IMR-90 (cell line): ENCODE data around the gene CCDC69. TPM values are rescaled to one million over a fixed set of nuclear protein-coding genes. Genes with fewer than 3 reads are reported as not detected.

Source experiments
- ATAC-seq: fragments of 200-7000 bp; cut with Tn5 transposase; 2 replicates; pipeline ENCODE4 v1.9.1; 2020; ENCODE audit warnings: low read depth, mild to moderate bottlenecking, moderate library complexity
- BruUV-seq: library from RNA; stranded (reverse); fragments of 400-500 nt; replicated peaks from 2 replicates; lab custom pipeline; 2021; lab: Mats Ljungman, UMichigan
- CTCF ChIA-PET: fragments of 300-600 bp; formaldehyde crosslinking; extraction: SDS; loops from one replicate; lab custom pipeline; 2021; ENCODE audit warnings: antibody characterized with exemption; lab: Yijun Ruan, JAX
- POLR2A ChIA-PET: fragments of 300-600 bp; sonication (Branson Sonifier 250); formaldehyde crosslinking; loops from one replicate; lab custom pipeline; 2022; ENCODE audit warnings: antibody characterized with exemption; ENCODE audit not compliant: unreplicated experiment; lab: Charles Lee
- DNase-seq: peaks from one replicate; pipeline ENCODE4 v3.0.0; 2013
- H2AFZ ChIP-seq: replicated peaks from 2 replicates; pipeline ENCODE3; 2013; ENCODE audit warnings: low read length, mild to moderate bottlenecking; ENCODE audit not compliant: poor library complexity
- H2AK5ac ChIP-seq: 2 replicates; pipeline ENCODE4 v1.6.1; 2013; ENCODE audit warnings: low read depth, low read length, inconsistent platforms
- H2AK9ac ChIP-seq: replicated peaks from 2 replicates; pipeline ENCODE3; 2013; ENCODE audit warnings: mild to moderate bottlenecking, low read depth, low read length, moderate library complexity; ENCODE audit not compliant: poor library complexity
- H2BK120ac ChIP-seq: 2 replicates; pipeline ENCODE4 v1.6.1; 2013; ENCODE audit warnings: low read depth, low read length, inconsistent platforms
- H2BK15ac ChIP-seq: 3 replicates; pipeline ENCODE4 v1.6.1; 2013; ENCODE audit warnings: low read depth, low read length, inconsistent platforms
- H2BK20ac ChIP-seq: 2 replicates; pipeline ENCODE4 v1.6.1; 2013; ENCODE audit warnings: low read depth, mild to moderate bottlenecking, inconsistent platforms, low read length, moderate library complexity
- H2BK5ac ChIP-seq: 2 replicates; pipeline ENCODE4 v1.6.1; 2013; ENCODE audit warnings: mild to moderate bottlenecking, low read depth, low read length, inconsistent platforms; ENCODE audit not compliant: poor library complexity, severe bottlenecking
- H3K14ac ChIP-seq: replicated peaks from 2 replicates; pipeline ENCODE4 v1.6.1; 2013; ENCODE audit warnings: low read depth, low read length, inconsistent platforms
- H3K18ac ChIP-seq: 2 replicates; pipeline ENCODE4 v1.6.1; 2013; ENCODE audit warnings: low read depth, low read length, control low read depth
- H3K23ac ChIP-seq: 2 replicates; pipeline ENCODE4 v1.6.1; 2013; ENCODE audit warnings: low read depth, low read length, inconsistent platforms
- H3K27ac ChIP-seq: 2 replicates; pipeline ENCODE4 v1.5.1; 2013; ENCODE audit warnings: mild to moderate bottlenecking, control low read depth, low read length; ENCODE audit not compliant: insufficient read depth
- H3K27me3 ChIP-seq: 2 replicates; pipeline ENCODE4 v1.6.1; 2013; ENCODE audit warnings: low read length; ENCODE audit not compliant: control insufficient read depth, insufficient read depth
- H3K36me3 ChIP-seq: 2 replicates; pipeline ENCODE4 v1.6.1; 2013; ENCODE audit warnings: low read length, mixed read lengths; ENCODE audit not compliant: control insufficient read depth, insufficient read depth
- H3K4ac ChIP-seq: 2 replicates; pipeline ENCODE4 v1.6.1; 2013; ENCODE audit warnings: low read depth, low read length, inconsistent platforms
- H3K4me1 ChIP-seq: 2 replicates; pipeline ENCODE4 v1.6.1; 2013; ENCODE audit warnings: low read length, mixed read lengths; ENCODE audit not compliant: control insufficient read depth, insufficient read depth
- H3K4me2 ChIP-seq: 2 replicates; pipeline ENCODE4 v1.6.1; 2013; ENCODE audit warnings: low read depth, mild to moderate bottlenecking, control low read depth, low read length, moderate library complexity
- H3K4me3 ChIP-seq: 2 replicates; pipeline ENCODE4 v1.5.1; 2013; ENCODE audit warnings: low read depth, mild to moderate bottlenecking, control low read depth, low read length, moderate library complexity; ENCODE audit not compliant: insufficient read depth
- H3K56ac ChIP-seq: 2 replicates; pipeline ENCODE4 v1.6.1; 2013; ENCODE audit warnings: low read length, inconsistent platforms; ENCODE audit not compliant: insufficient read depth; ENCODE audit errors: extremely low read depth
- H3K79me1 ChIP-seq, 2 experiments: 2 replicates each; pipeline ENCODE4 v1.6.1; 2013; ENCODE audit warnings: low read length in 2 of 2, inconsistent platforms in 1 of 2, low read depth in 1 of 2
- H3K9ac ChIP-seq: 2 replicates; pipeline ENCODE4 v1.6.1; 2013; ENCODE audit warnings: low read depth, low read length, control low read depth
- H3K9me1 ChIP-seq: 2 replicates; pipeline ENCODE4 v1.6.1; 2013; ENCODE audit warnings: low read length, inconsistent platforms; ENCODE audit not compliant: insufficient read depth
- H3K9me3 ChIP-seq: 2 replicates; pipeline ENCODE4 v1.6.1; 2013; ENCODE audit warnings: low read length; ENCODE audit not compliant: control insufficient read depth, insufficient read depth
- H4K20me1 ChIP-seq: 2 replicates; pipeline ENCODE4 v1.6.1; 2013; ENCODE audit warnings: low read length, inconsistent platforms; ENCODE audit not compliant: insufficient read depth
- H4K5ac ChIP-seq: 2 replicates; pipeline ENCODE4 v1.6.1; 2013; ENCODE audit warnings: mild to moderate bottlenecking, low read depth, low read length, control low read depth
- H4K8ac ChIP-seq, 2 experiments: 2 replicates each; pipeline ENCODE4 v1.6.1; 2013; ENCODE audit warnings: low read depth in 2 of 2, low read length in 2 of 2, control low read depth in 1 of 2, inconsistent platforms in 1 of 2
- H4K91ac ChIP-seq: 2 replicates; pipeline ENCODE4 v1.6.1; 2013; ENCODE audit warnings: low read depth, low read length, inconsistent platforms; ENCODE audit not compliant: insufficient read depth
- BHLHE40 ChIP-seq: fragments of 150-350 bp; IDR thresholded peaks from 2 replicates; pipeline ENCODE4 v1.6.1; 2016; ENCODE audit warnings: mild to moderate bottlenecking, low read depth, low read length
- CEBPB ChIP-seq: IDR thresholded peaks from 2 replicates; pipeline ENCODE4 v1.6.1; 2012; ENCODE audit warnings: low read depth, low read length, improper control_type of control experiment
- CHD1 ChIP-seq: IDR thresholded peaks from 2 replicates; pipeline ENCODE4 v1.6.1; 2012; ENCODE audit warnings: low read depth, low read length, improper control_type of control experiment
- CTCF ChIP-seq: conservative IDR thresholded peaks from 2 replicates; pipeline ENCODE4 v1.5.1; 2012; ENCODE audit warnings: mild to moderate bottlenecking, low read depth, low read length, improper control_type of control experiment
- ELK1 ChIP-seq: fragments of 150-350 bp; IDR thresholded peaks from 2 replicates; pipeline ENCODE4 v1.6.1; 2016; ENCODE audit warnings: low read depth, mild to moderate bottlenecking, low read length, moderate library complexity, borderline replicate concordance
- FOS ChIP-seq: fragments of 150-350 bp; IDR thresholded peaks from 2 replicates; pipeline ENCODE4 v1.6.1; 2016; ENCODE audit warnings: low read depth, low read length
- MAFK ChIP-seq: IDR thresholded peaks from 2 replicates; pipeline ENCODE4 v1.6.1; 2012; ENCODE audit warnings: low read depth, low read length, improper control_type of control experiment
- MAZ ChIP-seq: IDR thresholded peaks from 2 replicates; pipeline ENCODE4 v1.6.1; 2012; ENCODE audit warnings: low read depth, mild to moderate bottlenecking, low read length, improper control_type of control experiment, moderate library complexity, borderline replicate concordance
- MXI1 ChIP-seq: IDR thresholded peaks from 2 replicates; pipeline ENCODE4 v1.6.1; 2012; ENCODE audit warnings: low read depth, mild to moderate bottlenecking, low read length, moderate library complexity, borderline replicate concordance
- NFE2L2 ChIP-seq: fragments of 150-350 bp; IDR thresholded peaks from 2 replicates; pipeline ENCODE4 v1.6.1; 2016; ENCODE audit warnings: low read depth, mild to moderate bottlenecking, low read length
- POLR2A ChIP-seq: IDR thresholded peaks from 2 replicates; pipeline ENCODE4 v1.6.1; 2012; ENCODE audit warnings: mild to moderate bottlenecking, low read depth, low read length
- RAD21 ChIP-seq: IDR thresholded peaks from 2 replicates; pipeline ENCODE4 v1.6.1; 2012; ENCODE audit warnings: low read length, improper control_type of control experiment
- RCOR1 ChIP-seq: IDR thresholded peaks from 2 replicates; pipeline ENCODE4 v1.6.1; 2012; ENCODE audit warnings: mild to moderate bottlenecking, low read length, improper control_type of control experiment; ENCODE audit not compliant: insufficient replicate concordance
- RFX5 ChIP-seq: IDR thresholded peaks from 2 replicates; pipeline ENCODE4 v1.8.0; 2012; ENCODE audit warnings: low read depth, mild to moderate bottlenecking, low read length, moderate library complexity
- SMC3 ChIP-seq: fragments of 150-350 bp; IDR thresholded peaks from 2 replicates; pipeline ENCODE4 v1.6.1; 2016; ENCODE audit warnings: low read depth, mild to moderate bottlenecking, antibody characterized with exemption, low read length, moderate library complexity
- USF2 ChIP-seq: fragments of 150-350 bp; IDR thresholded peaks from 2 replicates; pipeline ENCODE4 v1.6.1; 2017; ENCODE audit warnings: mild to moderate bottlenecking, antibody characterized with exemption, low read length, low read depth
- WGBS, 2 experiments: methylation state at CpG; one replicate each; pipeline versions ENCODE4 v1.1.5 to v1.1.7; 2013; ENCODE audit warnings: missing lambda C conversion rate in 2 of 2; ENCODE audit not compliant: insufficient read length in 1 of 2; ENCODE audit errors: extremely low coverage in 2 of 2; 5-methylcytosine and 5-hydroxymethylcytosine counted together
- dilution Hi-C: fragments of 300-500 bp; cut with HindIII; formaldehyde crosslinking; loops from one replicate; pipeline ENCODE4 v1.14.3; 2018; ENCODE audit warnings: low sequenced_read_pairs; ENCODE audit not compliant: unreplicated experiment
- in situ Hi-C: fragments of 300-500 bp; cut with MboI; formaldehyde crosslinking; loops from 3 replicates; pipeline ENCODE4 v1.14.3; 2019; ENCODE audit warnings: low sequenced_read_pairs, inconsistent platforms, mixed read lengths
- intact Hi-C: fragments of 100-400 bp; cut with micrococcal nuclease; formaldehyde crosslinking; loops from 2 replicates; pipeline ENCODE4 v1.10.0; 2022
- polyA plus RNA-seq, 3 experiments: library from polyadenylated mRNA; depleted of rRNA; stranded (reverse); fragments of >200 nt; gene quantifications; 2 replicates each; pipeline ENCODE4 v1.2.3, GENCODE V29; 2012; ENCODE audit warnings: low replicate concordance in 1 of 3
- total RNA-seq: library from RNA; depleted of rRNA; stranded (reverse); fragments of >200 nt; gene quantifications from 2 replicates; pipeline ENCODE4 v1.2.3, GENCODE V29; 2012

CCDC69 gene
- total and polyA plus RNA-seq, 2 of the 4 experiments (the other 2 are of a cell fraction): 0.36 to 0.48 TPM

GRCh38 chr5:151267491-151268260 is 43.8 kb upstream of the CCDC69 start:
- intact Hi-C loops (no loop called here), in situ Hi-C loops (no loop called here), dilution Hi-C loops (no loop called here)
- no peak for ATAC-seq
- no peak overlapping the region for H2AFZ ChIP-seq
- no peaks in the 10 kb centered on the region for H3K79me1 ChIP-seq
- no peak overlapping the region for H3K18ac ChIP-seq
- H3K4me3 ChIP-seq: no peak overlapping the region
- H3K36me3 ChIP-seq: peaks cover 10% of the 10 kb centered on the region
- 90% methylated on average over 2 of the region's 11 CpGs; no CpG with 5 or more reads in 1 of the 2 experiments for WGBS, 2 experiments
- no peak overlapping the region for H4K8ac ChIP-seq
- H3K4me1 ChIP-seq: peaks cover 2% of the 10 kb centered on the region; the same call in 1 of the 2 replicates
- H3K4me2 ChIP-seq: no peak overlapping the region
- DNase-seq: no peak
- H4K20me1 ChIP-seq: no peaks in the 10 kb centered on the region
- H3K14ac ChIP-seq: no peak overlapping the region
- H2AK9ac ChIP-seq: no peak overlapping the region
- POLR2A ChIA-PET: no interaction called here
- H3K9me1 ChIP-seq: peaks cover 5% of the 10 kb centered on the region
- H3K56ac ChIP-seq: no peak overlapping the region
- no peaks in the 10 kb centered on the region for H3K9me3 ChIP-seq
- BruUV-seq: no TSS peak
- H3K23ac ChIP-seq: no peak overlapping the region
- CTCF ChIA-PET: no interaction called here
- no peak overlapping the region for H2BK20ac ChIP-seq
- TF ChIP-seq CHD1 (no peak), CTCF (no peak), RFX5 (no peak), MAFK (no peak), POLR2A (no peak), RCOR1 (no peak), RAD21 (no peak), FOS (no peak), ELK1 (no peak), CEBPB (no peak), SMC3 (no peak), MXI1 (no peak), USF2 (no peak), MAZ (no peak), NFE2L2 (no peak), BHLHE40 (no peak)
- no peak overlapping the region for H2BK120ac ChIP-seq
- H2BK15ac ChIP-seq: no peak overlapping the region
- no peaks in the 10 kb centered on the region for H3K27me3 ChIP-seq
- H4K91ac ChIP-seq: no peak overlapping the region
- H2AK5ac ChIP-seq: no peak overlapping the region
- H3K9ac ChIP-seq: no peak overlapping the region
- no peak overlapping the region for H3K4ac ChIP-seq
- H3K27ac ChIP-seq: no peak overlapping the region
- no peak overlapping the region for H2BK5ac ChIP-seq
- no peak overlapping the region for H4K5ac ChIP-seq
